ENCODE data around the gene BABAM1.
"Not testable (repeated sequence)": the region's sequence is repeated elsewhere in the genome, so short reads cannot be mapped to it uniquely, and the experiment has no call there.

BABAM1 gene

GRCh38 chr19:17259118-17259780 is 8.0 kb upstream of the BABAM1 start:
- no peaks in the 10 kb centered on the region for H3K36me3 ChIP-seq (ENCODE audit: control insufficient read depth, insufficient read depth, low read length)
- no peak overlapping the region for H3K4me3 ChIP-seq (ENCODE audit: insufficient read depth, low read depth, low read length, poor library complexity, severe bottlenecking)
- no peak for DNase-seq
- H3K4me1 ChIP-seq (ENCODE audit: control insufficient read depth, insufficient read depth, low read length, poor library complexity, severe bottlenecking) = no peaks in the 10 kb centered on the region
- H3K27ac ChIP-seq (ENCODE audit: insufficient read depth, low read length, poor library complexity, severe bottlenecking) = no peak overlapping the region
- H3K27me3 ChIP-seq (replicated peaks; ENCODE audit: control insufficient read depth, insufficient read depth, low read length, poor library complexity, severe bottlenecking) = no peaks in the 10 kb centered on the region
- H3K9me3 ChIP-seq (ENCODE audit: control insufficient read depth, low read length) = no peaks in the 10 kb centered on the region

GRCh38 chr19:17259934-17260333 is 7.3 kb upstream of the BABAM1 start:
- DNase-seq = no peak
- no peaks in the 10 kb centered on the region for H3K9me3 ChIP-seq (ENCODE audit: control insufficient read depth, low read length)

GRCh38 chr19:17260842-17261325 is 6.4 kb upstream of the BABAM1 start:
- Histone ChIP-seq H3K4me1 (ENCODE audit: control insufficient read depth, insufficient read depth, low read length, poor library complexity, severe bottlenecking) (no peaks in the 10 kb centered on the region), H3K27me3 (replicated peaks; ENCODE audit: control insufficient read depth, insufficient read depth, low read length, poor library complexity, severe bottlenecking) (no peaks in the 10 kb centered on the region), H3K4me3 (ENCODE audit: insufficient read depth, low read depth, low read length, poor library complexity, severe bottlenecking) (no peak overlapping the region), H3K36me3 (ENCODE audit: control insufficient read depth, insufficient read depth, low read length) (no peaks in the 10 kb centered on the region), H3K9me3 (ENCODE audit: control insufficient read depth, low read length) (no peaks in the 10 kb centered on the region), H3K27ac (ENCODE audit: insufficient read depth, low read length, poor library complexity, severe bottlenecking) (no peak overlapping the region)
- DNase-seq = peak; percentile 72 to 83 (median 77)

More at GRCh38 chr19:17259934-17260333, 7.3 kb upstream of the BABAM1 start:
- Histone ChIP-seq H3K4me3 (ENCODE audit: insufficient read depth, low read depth, low read length, poor library complexity, severe bottlenecking) (no peak overlapping the region), H3K27me3 (replicated peaks; ENCODE audit: control insufficient read depth, insufficient read depth, low read length, poor library complexity, severe bottlenecking) (no peaks in the 10 kb centered on the region), H3K27ac (ENCODE audit: insufficient read depth, low read length, poor library complexity, severe bottlenecking) (no peak overlapping the region), H3K4me1 (ENCODE audit: control insufficient read depth, insufficient read depth, low read length, poor library complexity, severe bottlenecking) (no peaks in the 10 kb centered on the region), H3K36me3 (ENCODE audit: control insufficient read depth, insufficient read depth, low read length) (no peaks in the 10 kb centered on the region)

- Histone ChIP-seq H3K36me3 (ENCODE audit: control insufficient read depth, insufficient read depth, low read length) (no peaks in the 10 kb centered on the region), H3K4me3 (ENCODE audit: insufficient read depth, low read depth, low read length, poor library complexity, severe bottlenecking) (no peak overlapping the region), H3K4me1 (ENCODE audit: control insufficient read depth, insufficient read depth, low read length, poor library complexity, severe bottlenecking) (peaks cover 2% of the 10 kb centered on the region), H3K9me3 (ENCODE audit: control insufficient read depth, low read length) (no peaks in the 10 kb centered on the region), H3K27me3 (replicated peaks; ENCODE audit: control insufficient read depth, insufficient read depth, low read length, poor library complexity, severe bottlenecking) (no peaks in the 10 kb centered on the region), H3K27ac (ENCODE audit: insufficient read depth, low read length, poor library complexity, severe bottlenecking) (no peak overlapping the region)
- no peak for DNase-seq
Observed at GRCh38 chr19:17262557-17262956, 4.7 kb upstream of the BABAM1 start.

GRCh38 chr19:17263712-17264640 is 3.3 kb upstream of the BABAM1 start:
- Histone ChIP-seq H3K27me3 (replicated peaks; ENCODE audit: control insufficient read depth, insufficient read depth, low read length, poor library complexity, severe bottlenecking) (no peaks in the 10 kb centered on the region), H3K4me3 (ENCODE audit: insufficient read depth, low read depth, low read length, poor library complexity, severe bottlenecking) (no peak overlapping the region), H3K27ac (ENCODE audit: insufficient read depth, low read length, poor library complexity, severe bottlenecking) (no peak overlapping the region), H3K9me3 (ENCODE audit: control insufficient read depth, low read length) (no peaks in the 10 kb centered on the region), H3K4me1 (ENCODE audit: control insufficient read depth, insufficient read depth, low read length, poor library complexity, severe bottlenecking) (peaks cover 9% of the 10 kb centered on the region), H3K36me3 (ENCODE audit: control insufficient read depth, insufficient read depth, low read length) (no peaks in the 10 kb centered on the region)
- DNase-seq = no peak

- no peak for DNase-seq
- no peak within 1 kb of the TSS for H3K27ac ChIP-seq (ENCODE audit: insufficient read depth, low read length, poor library complexity, severe bottlenecking)
Observed at GRCh38 chr19:17264641-17264979, 2.6 kb upstream of the BABAM1 start, which contains the start of gene USHBP1. TSS of gene USHBP1 (minus strand) at chr19:17264745. CDS start at chr19:17264299, 446 bp downstream.

GRCh38 chr19:17266026-17266425 is 1.2 kb upstream of the BABAM1 start:
- Histone ChIP-seq H3K4me3 (ENCODE audit: insufficient read depth, low read depth, low read length, poor library complexity, severe bottlenecking) (no peak overlapping the region), H3K27ac (ENCODE audit: insufficient read depth, low read length, poor library complexity, severe bottlenecking) (no peak overlapping the region), H3K36me3 (ENCODE audit: control insufficient read depth, insufficient read depth, low read length) (peaks cover 6% of the 10 kb centered on the region), H3K27me3 (replicated peaks; ENCODE audit: control insufficient read depth, insufficient read depth, low read length, poor library complexity, severe bottlenecking) (no peaks in the 10 kb centered on the region), H3K4me1 (ENCODE audit: control insufficient read depth, insufficient read depth, low read length, poor library complexity, severe bottlenecking) (peaks cover 9% of the 10 kb centered on the region), H3K9me3 (ENCODE audit: control insufficient read depth, low read length) (no peaks in the 10 kb centered on the region)
- no peak for DNase-seq

More at GRCh38 chr19:17264641-17264979, 2.6 kb upstream of the BABAM1 start, which contains the start of gene USHBP1:
- H3K4me1 ChIP-seq (ENCODE audit: control insufficient read depth, insufficient read depth, low read length, poor library complexity, severe bottlenecking) = peaks cover 9% of the 10 kb centered on the region
- no peaks in the 10 kb centered on the region for H3K36me3 ChIP-seq (ENCODE audit: control insufficient read depth, insufficient read depth, low read length)
- no peak within 1 kb of the TSS for H3K4me3 ChIP-seq (ENCODE audit: insufficient read depth, low read depth, low read length, poor library complexity, severe bottlenecking)
- no peaks in the 10 kb centered on the region for H3K27me3 ChIP-seq (replicated peaks; ENCODE audit: control insufficient read depth, insufficient read depth, low read length, poor library complexity, severe bottlenecking)
- H3K9me3 ChIP-seq (ENCODE audit: control insufficient read depth, low read length) = no peaks in the 10 kb centered on the region

GRCh38 chr19:17266589-17266974 is 661 bp upstream of the BABAM1 start:
- DNase-seq = no peak
- no peak overlapping the region for H3K27ac ChIP-seq (ENCODE audit: insufficient read depth, low read length, poor library complexity, severe bottlenecking)
- no peaks in the 10 kb centered on the region for H3K9me3 ChIP-seq (ENCODE audit: control insufficient read depth, low read length)
- H3K4me1 ChIP-seq (ENCODE audit: control insufficient read depth, insufficient read depth, low read length, poor library complexity, severe bottlenecking) = peaks cover 9% of the 10 kb centered on the region
- H3K4me3 ChIP-seq (ENCODE audit: insufficient read depth, low read depth, low read length, poor library complexity, severe bottlenecking) = no peak overlapping the region
- no peaks in the 10 kb centered on the region for H3K27me3 ChIP-seq (replicated peaks; ENCODE audit: control insufficient read depth, insufficient read depth, low read length, poor library complexity, severe bottlenecking)
- H3K36me3 ChIP-seq (ENCODE audit: control insufficient read depth, insufficient read depth, low read length) = peaks cover 12% of the 10 kb centered on the region

GRCh38 chr19:17268754-17269153 is 1.5 kb downstream of the BABAM1 start:
- H3K27me3 ChIP-seq (replicated peaks; ENCODE audit: control insufficient read depth, insufficient read depth, low read length, poor library complexity, severe bottlenecking) = no peaks in the 10 kb centered on the region
- no peaks in the 10 kb centered on the region for H3K9me3 ChIP-seq (ENCODE audit: control insufficient read depth, low read length)
- H3K4me3 ChIP-seq (ENCODE audit: insufficient read depth, low read depth, low read length, poor library complexity, severe bottlenecking) = no peak overlapping the region
- H3K4me1 ChIP-seq (ENCODE audit: control insufficient read depth, insufficient read depth, low read length, poor library complexity, severe bottlenecking) = peaks cover 9% of the 10 kb centered on the region
- no peak overlapping the region for H3K27ac ChIP-seq (ENCODE audit: insufficient read depth, low read length, poor library complexity, severe bottlenecking)
- no peak for DNase-seq
- peaks cover 25% of the 10 kb centered on the region for H3K36me3 ChIP-seq (ENCODE audit: control insufficient read depth, insufficient read depth, low read length)

- peaks cover 63% of the 10 kb centered on the region for H3K36me3 ChIP-seq (ENCODE audit: control insufficient read depth, insufficient read depth, low read length)
- not testable (repeated sequence) for H3K9me3 ChIP-seq (ENCODE audit: control insufficient read depth, low read length); H3K27ac ChIP-seq (ENCODE audit: insufficient read depth, low read length, poor library complexity, severe bottlenecking); H3K4me1 ChIP-seq (ENCODE audit: control insufficient read depth, insufficient read depth, low read length, poor library complexity, severe bottlenecking); DNase-seq; H3K4me3 ChIP-seq (ENCODE audit: insufficient read depth, low read depth, low read length, poor library complexity, severe bottlenecking); H3K27me3 ChIP-seq (replicated peaks; ENCODE audit: control insufficient read depth, insufficient read depth, low read length, poor library complexity, severe bottlenecking)
Observed at GRCh38 chr19:17274892-17275291, 7.6 kb downstream of the BABAM1 start.
